Activated CD8-positive, alpha-beta memory T cell treated with anti-CD3 and anti-CD28 coated beads for 1 hour (primary cell): ENCODE results near the gene RBM6.
A peak's percentile ranks its signal among the peaks of the same experiment; 100 is the strongest.
"Not testable (repeated sequence)": the region's sequence is repeated elsewhere in the genome, so short reads cannot be mapped to it uniquely, and the experiment has no call there.

Experiments used
- DNase-seq, 2 donors: peaks; one replicate each; pipeline ENCODE4 v3.0.0-alpha.2; 2020; ENCODE audit warnings: low read depth in 1 of 2; ENCODE audit errors: extremely low read depth in 1 of 2

The RBM6 gene

DNA sequence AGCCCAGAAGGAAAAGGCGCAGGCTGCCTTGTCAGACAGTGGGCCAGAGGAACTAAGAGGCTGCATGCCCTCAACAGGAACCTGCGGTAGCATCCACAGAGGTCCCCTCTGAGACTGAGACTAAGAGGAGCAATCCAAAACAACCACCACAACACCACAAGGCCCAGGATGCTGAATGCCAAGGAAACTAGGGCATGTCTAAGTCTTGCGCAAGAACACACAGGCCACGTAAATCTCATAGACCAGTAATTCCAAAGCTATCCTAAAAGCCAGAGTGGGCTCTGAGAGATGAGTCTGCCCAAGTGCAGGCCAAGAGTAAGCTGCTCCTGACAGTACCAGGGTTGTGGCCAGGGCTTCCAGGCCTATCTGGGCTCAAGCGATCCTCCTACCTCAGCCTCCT, 23.3 kb upstream of the RBM6 start:
- DNase-seq: no peak

DNA sequence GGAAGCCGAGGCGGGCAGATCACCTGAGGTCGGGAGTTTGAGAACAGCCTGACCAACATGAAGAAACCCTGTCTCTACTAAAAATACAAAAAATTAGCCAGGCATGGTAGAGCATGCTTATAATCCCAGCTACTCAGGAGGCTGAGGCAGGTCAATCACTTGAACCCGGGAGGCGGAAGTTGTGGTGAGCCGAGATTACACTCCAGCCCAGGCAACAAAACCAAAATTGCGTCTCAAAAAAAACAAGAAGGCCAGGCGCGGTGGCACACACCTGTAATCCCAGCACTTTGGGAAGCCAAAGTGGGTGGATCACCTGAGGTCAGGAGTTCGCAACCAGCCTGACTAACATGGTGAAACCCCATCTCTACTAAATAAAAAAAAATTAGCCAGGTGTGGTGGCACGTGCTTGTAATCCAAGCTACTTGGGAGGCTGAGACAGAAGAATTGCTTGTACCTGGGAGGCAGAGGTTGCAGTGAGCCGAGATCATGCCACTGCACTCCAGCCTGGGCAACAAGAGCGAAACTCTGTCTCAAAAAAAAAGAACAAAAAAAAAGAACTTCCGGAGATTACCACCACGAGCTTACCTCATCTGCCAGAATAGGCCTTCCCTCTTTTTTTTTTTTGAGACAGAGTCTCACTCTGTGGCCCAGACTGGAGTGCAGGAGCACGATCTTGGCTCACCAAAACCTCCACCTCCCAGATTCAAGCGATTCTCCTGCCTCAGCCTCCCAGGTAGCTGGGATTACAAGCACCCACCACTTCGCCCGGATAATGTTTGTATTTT, 22.0 kb upstream of the RBM6 start:
- not testable (repeated sequence) for DNase-seq

DNA sequence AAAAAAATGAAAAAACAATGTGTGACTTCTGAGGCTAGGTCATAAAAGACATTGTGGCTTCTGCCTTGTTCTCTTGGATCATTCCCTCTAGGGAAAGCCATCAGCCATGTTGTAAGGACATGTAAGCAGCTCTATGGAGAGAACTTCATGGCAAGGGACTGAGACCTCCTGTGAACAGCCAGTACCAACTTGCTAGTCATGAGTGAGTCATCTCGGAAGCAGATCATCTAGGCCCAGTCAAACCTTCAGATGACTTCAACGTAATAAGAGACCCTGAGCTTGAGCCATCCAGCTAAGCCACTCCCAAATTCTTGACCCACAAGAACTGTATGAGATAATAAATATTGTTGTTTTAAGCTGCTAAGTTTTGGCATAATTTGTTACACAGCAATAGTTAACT, 15.3 kb upstream of the RBM6 start:
- DNase-seq: no peak

DNA sequence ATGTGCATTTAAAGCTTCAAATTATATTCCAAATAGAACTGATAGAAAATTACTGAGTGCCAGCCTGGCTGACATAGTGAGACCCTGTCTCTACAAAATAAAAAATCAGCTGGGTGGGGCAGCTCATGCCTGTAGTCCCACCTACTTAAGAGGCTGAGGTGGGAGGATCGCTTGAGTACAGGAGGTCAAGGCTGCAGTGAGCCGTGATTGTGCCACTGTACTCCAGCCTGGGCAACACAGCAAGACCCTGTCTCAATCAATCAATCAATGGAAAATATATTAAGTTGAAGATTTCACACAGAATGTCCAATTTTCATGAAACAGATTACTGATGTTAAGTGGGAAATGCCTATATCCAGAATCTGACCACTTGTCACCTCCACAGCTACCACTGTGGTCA, 14.5 kb upstream of the RBM6 start:
- DNase-seq: no peak

DNA sequence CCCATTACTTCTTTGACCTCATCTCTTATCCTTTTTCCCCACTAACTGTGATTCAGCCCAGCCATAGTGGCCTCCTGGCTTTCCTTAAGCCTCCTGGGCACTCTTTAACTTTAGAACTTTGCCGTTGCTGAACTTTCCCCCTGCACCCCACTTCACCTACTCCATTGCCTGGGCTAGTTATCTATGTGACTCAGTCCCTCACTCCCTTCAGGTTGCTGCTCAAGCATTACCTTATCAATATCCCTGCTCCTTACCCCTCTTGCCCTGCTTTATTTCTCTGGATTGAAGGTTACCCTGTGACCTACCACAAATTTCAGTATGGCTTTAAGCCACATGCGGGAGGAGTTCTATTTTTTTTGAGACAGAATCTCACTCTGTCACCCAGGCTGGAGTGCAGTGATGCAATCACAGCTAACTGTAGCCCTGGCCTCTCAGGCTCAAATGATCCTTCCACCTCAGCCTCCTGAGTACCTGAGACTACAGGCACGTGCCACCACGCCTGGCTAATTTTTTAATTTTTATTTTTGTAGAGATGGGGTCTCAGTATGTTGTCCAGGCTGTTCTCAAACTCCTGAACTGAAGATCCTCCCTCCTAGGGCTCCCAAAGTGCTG, 13.7 kb upstream of the RBM6 start:
- DNase-seq: no peak

DNA sequence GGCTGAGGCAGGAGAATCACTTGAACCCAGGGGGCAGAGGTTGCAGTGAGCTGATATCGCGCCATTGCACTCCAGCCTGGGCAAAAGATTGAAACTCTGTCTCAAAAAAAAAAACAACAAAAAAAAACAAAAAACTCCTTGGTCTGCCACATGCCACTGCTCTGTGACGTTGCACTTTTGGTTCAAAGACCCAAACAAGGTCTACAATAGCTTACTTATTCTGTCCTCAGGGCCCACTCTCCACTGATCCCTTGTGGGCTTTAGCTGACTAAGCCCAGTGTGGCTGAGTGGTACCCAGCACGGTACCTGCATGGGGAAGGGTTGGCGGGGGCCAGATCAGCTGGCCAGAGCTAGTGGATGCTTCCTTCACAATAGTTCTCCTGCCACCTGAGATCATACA, 12.2 kb upstream of the RBM6 start:
- no peak for DNase-seq

DNA sequence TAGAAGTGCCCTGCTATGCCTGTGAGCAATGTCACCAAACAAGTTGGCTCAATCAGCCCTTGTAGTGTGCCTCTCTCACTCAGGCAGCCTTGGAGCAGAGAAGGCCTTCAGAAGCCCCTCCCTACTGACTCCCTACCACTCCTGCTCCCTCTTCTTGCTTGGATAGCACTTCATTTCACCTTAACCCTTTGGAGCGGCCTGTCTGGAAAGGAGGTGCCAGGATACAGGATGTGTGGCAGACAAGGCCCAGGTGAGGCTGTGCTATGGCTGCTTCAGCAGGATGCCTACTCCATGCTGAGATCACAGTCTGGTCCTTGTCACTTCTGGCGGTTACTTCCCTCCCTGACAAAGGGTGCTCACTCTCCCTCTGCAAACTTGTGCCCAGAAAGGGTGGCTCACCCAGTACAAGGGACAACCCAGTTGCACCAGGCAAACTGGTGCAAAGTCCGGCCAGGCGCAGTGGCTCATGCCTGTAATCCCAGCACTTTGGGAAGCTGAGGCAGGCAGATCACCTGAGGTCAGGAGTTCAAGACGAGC, 11.4 kb upstream of the RBM6 start:
- DNase-seq: no peak

DNA sequence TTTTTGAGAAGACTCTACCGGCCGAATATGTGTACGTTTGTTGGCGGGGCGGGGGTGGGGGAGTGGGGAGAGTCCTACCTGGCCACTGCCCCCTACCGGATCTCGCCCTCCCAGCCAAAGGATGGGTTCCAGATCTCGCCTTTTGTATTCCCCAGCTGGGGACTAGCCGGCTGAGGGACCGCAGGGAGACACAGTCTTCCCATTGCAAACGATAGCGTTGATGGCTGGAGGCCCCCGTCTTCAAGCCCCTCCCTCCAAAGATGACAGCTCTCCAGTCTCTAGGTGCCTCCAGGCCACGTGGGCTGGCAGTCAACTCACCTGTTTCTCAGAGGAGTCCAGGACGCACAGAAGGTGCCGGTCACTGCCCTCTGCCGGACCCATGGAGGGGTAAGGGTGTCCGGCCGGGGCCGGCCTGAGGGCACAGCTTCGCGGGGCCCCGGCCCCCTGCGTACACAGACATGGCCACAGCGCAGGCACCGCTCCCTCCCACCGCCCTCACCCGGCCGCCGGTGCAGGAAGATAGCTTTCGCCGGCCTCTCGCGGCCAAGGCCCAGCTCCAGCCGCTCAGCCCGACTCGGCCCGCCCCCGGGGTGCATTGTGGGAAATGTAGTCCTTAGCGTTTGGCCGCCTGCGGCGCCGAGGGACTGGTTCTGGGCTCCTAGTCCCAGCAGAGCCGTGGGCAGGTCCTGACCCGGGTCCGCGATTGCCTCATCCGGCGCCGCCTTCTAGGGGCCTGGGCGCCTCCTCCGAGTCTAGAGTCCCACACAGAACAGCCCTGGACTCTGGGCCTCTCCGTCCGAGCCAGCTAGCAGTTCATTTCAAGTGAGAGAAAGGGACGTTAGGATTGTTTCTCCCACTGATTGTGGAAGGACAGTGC, 10.4 kb upstream of the RBM6 start, which contains the start of gene MON1A:
TSS of gene MON1A (minus strand) at position 521 of the 877 bp plus-strand sequence. CDS start 16,465 bp downstream, outside the sequence.
- peak; percentile 58 to 82 for DNase-seq

DNA sequence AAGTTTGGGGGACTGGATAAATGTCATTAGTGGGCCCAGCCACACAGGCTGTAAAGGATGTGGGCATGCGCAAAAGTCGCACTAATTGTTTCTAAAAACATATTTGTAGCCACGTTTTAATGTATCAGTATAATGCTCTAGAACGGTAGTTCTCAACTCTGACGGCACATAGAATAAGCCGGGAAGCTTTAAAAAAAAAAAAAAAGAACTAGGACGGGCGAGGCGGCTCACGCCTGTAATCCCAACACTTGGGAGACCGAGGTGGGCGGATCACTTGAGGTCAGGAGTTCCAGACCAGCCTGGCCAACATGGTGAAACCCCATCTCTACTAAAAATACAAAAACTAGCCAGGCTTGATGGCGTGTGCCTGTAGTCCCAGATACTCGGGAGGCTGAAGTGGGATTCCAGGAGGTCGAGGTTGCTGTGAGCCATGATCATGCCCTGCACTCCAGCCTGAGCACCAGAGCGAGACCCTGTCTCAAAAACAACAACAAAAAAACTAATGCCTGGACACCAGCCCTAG, 9.7 kb upstream of the RBM6 start:
- no peak for DNase-seq

DNA sequence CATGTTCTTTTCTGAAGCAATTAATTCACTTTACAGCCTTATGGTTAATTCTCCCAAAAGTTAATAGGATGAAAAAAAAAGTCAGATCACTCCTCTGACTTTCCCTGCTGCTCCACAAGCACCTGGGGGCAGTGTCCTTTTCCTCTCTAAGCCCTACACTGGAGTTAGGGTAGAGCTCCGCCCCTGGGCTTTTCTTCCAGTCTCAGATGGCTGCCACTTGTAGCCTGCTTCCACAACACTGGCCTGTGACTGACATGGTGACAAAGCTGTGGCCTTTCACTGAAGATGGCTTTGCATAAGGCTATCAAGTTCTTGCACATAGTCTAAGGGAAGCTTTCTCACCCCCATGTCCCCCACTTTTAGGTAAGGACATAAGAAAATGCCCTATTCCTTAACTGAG, 9.0 kb upstream of the RBM6 start:
- DNase-seq: no peak

DNA sequence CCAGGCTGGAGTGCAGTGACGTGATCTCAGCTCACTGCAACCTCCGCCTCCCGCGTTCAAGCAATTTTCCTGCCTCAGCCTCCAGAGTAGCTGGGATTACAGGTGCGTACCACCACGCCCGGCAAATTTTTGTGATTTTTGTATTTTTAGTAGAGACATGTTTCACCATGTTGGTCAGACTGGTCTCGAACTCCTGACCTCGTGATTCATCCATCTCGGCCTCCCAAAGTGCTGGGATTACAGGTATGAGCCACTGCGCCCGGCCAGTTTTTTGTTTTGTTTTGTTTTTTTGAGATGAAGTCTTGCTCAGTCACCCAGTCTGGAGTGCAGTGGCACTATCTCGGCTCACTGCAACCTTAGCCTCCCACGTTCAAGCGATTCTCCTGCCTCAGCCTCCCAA, 7.7 kb upstream of the RBM6 start:
- DNase-seq: not testable (repeated sequence)

DNA sequence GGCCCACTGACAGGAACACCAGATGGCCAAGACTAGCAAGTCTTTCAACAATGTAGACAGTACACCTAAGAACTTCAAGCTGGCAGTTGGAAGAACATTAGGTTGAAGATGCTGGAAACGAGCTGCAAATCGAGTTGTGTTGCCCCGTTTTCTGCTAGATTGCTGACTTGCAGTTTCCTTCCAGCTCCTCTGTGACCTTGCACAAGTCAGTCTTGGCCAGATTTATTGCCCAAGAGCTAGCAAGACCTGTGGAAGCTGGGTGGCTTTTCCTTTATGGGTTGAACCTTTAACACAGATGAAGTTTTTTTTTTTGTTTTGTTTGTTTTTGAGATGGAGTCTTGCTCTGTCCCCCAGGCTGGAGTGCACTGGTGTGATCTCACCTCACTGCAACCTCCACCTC, 2.9 kb upstream of the RBM6 start:
- no peak for DNase-seq

DNA sequence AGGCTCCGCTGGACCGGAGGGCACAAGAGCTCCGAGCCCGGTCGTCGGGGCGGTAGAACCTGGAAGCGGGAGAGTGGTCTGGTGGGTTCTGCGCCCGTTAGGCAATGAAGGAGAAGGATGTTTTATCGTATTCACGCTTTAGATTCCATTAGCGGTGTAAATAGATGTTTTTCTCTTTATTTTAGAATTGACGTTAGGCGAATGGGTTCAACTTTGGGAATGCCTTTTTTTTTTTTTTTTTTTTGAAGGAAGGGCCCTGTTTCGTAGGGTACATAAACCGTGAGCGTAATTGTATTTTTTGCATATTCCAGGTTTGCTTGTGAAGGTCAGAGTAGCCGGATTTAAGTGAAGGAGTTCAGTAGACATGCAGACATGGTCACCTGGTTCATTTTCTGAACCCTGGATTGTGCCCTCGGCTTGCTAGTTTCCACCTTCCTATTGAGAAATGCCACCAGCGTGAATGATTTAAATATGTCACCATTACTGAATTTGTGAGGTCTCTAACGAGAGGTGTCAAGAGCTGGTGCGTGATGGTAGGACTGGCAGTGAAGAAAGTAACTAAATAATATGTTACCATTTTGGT, 808 bp downstream of the RBM6 start:
- DNase-seq: no peak

DNA sequence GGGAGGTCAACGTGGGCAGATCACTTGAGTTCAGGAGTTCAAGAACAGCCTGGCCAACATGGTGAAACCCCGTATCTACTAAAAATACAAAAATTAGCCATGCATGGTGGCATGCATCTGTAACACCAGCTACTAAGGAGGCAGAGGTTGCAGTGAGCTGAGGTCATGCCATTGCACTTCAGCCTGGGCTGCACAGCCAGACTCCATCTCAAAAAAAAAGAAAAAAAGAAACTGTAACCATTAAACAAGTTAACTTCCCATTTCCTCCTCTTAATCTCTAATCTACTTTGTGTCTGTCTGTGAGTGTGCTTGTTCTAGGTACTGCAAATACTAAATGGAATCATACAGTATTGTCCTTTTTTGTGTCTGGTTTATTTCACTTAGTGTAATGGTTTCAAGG, 2.7 kb downstream of the RBM6 start:
- no peak for DNase-seq

DNA sequence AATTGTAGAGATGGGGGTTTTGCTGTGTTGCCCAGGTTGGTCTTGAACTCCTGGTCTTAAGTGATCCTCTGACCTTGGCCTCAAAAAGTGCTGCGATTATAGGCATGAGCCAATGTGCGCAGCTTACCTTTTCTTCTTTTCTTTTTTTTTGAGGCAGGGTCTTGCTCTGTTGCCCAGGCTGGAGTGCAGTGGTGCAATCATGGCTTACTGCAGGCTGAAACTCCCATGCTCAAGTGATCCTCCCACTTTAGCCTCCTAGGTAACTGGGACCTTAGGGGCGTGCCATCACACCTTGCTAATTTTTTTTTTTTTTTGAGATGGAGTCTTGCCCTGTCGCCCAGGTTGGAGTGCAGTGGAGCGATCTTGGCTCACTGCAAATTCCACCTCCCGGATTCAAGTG, 13.0 kb downstream of the RBM6 start:
- no peak for DNase-seq

DNA sequence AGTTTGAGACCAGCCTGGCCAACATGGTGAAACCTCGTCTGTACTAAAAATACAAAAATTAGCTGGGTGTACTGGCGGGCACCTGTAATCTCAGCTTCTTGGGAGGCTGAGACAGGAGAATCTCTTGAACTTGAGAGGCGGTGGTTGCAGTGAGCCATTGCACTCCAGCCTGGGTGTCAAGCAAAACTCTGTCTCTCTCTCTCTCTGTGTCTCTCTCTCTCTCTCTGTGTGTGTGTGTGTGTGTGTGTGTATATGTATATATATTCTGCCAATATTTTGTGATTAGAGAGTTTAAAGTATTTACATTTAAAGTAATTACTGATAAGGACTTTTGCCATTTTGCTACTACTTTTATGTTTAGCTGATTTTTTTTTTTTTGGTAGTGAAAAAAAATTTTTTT, 15.7 kb downstream of the RBM6 start:
- no peak for DNase-seq

DNA sequence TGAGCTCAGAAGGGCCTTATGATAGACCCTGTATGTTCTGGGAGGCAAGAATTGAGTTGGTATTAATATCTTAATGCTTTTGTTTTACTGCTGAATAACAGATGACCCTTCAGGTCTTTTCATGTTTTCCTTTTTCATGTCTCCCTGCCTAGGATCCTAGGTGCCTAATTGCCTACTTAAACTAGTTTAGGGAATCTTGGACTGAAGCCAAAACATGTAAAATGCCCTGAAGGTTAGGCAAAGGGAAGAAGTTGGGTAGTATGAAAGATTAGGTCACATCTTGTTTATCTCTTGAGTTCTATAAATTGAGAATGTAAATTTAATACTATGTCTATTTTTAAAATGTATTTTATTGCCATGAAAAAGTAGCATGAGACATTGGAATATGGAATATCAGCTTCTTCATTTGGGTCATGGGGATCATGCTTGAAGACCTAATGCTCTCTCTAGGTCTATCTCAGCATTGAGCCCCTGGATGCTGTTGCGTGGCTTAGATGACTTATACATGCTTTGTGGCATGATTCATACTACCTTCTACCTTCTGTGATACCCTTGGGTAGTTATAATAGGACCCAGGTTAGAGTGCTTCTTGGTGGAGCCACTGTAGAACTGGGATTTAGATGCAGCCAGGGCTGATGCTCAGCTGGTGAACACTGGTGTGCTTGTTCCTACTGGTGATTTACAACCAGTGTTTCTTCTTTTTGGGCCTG, 26.4 kb downstream of the RBM6 start:
- no peak for DNase-seq

DNA sequence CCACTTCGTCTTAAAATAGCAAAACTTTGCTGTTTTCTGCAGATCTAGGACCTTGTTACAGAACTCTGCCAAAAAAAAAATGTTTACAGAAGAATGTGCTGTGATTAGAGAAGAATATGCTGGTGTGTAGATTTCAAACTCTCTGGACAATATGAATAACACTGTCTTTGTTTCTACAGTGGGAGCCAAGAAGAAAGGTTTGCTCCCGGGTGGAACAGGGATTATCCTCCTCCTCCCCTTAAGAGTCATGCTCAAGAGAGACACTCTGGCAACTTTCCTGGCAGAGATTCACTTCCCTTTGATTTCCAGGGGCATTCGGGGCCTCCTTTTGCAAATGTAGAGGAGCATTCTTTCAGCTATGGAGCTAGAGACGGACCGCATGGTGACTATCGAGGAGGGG, 27.3 kb downstream of the RBM6 start:
- no peak for DNase-seq

DNA sequence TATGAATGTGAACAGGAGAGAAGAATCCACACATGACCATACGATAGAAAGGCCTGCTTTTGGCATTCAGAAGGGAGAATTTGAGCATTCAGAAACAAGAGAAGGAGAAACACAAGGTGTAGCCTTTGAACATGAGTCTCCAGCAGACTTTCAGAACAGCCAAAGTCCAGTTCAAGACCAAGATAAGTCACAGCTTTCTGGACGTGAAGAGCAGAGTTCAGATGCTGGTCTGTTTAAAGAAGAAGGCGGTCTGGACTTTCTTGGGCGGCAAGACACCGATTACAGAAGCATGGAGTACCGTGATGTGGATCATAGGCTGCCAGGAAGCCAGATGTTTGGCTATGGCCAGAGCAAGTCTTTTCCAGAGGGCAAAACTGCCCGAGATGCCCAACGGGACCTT, 28.4 kb downstream of the RBM6 start:
- DNase-seq: no peak

DNA sequence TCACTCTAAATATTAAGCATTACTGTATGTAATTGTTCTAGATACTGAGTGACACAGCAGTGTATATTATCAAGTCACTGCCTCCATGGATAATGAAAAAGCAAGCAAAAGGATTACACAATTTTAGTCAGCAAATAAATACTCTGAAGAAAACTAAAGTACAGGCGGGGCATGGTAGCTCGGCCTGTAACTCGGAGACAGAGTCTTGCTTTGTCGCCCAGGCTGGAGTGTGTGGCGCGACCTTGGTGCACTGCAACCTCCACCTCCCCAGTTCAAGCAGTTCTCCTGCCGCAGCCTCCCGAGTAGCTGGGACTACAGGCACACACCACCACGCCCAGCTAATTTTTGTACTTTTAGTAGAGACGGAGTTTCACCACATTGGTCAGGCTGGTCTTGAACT, 32.7 kb downstream of the RBM6 start:
- DNase-seq: no peak
